Esophagus mucosa (tissue), 1 donor: Measurements from ENCODE around the gene CDC5L. TPM values are rescaled to one million over a fixed set of nuclear protein-coding genes. Genes with fewer than 3 reads are reported as not detected.

Source experiments
- ATAC-seq: fragments of 200-7000 bp; cut with Tn5 transposase; one replicate; pipeline ENCODE4 v1.9.1; 2020
- total RNA-seq: library from RNA; stranded (reverse); gene quantifications from one replicate; pipeline ENCODE4 v1.2.4, GENCODE V29; 2023
- donor health status: DM: yes; HTN: yes; CAD: no.

Gene CDC5L
- total RNA-seq, 1 donor from 2014 or later = 9.9 TPM

- no peak for ATAC-seq
Measured at GRCh38 chr6:44476849-44477248, 89.3 kb downstream of the CDC5L start.

DNA sequence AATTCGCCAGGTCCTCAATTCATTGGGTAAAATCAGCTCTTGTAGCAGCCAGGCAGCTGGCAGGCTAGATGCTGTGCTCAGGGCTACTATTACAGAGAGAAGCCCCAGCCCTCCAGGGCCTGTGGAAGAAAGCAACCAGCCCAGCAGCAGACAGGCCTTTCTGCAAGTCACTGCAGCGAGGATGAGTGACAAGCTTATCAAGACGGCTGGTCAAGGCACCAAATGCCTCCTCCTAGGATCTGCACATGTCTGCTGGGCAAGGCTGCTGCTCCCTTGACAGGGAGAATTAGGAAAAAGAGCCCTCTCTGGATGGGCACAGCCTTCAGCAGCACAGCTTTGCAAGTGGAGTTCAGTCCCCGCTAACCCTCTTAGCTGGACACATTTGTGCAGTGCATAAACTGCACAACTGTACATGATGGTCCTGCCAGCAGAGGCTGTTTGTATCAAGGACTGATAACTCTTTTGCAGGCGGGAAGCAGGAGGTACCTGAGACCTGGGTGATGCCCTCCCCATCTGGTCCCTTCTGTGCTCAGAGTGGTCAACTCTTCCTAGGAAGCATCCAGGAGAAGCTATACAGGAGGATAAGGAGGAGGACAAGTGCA, 89.9 kb downstream of the CDC5L start:
- no peak for ATAC-seq

- ATAC-seq = no peak
Measured at GRCh38 chr6:44478158-44478557, 90.7 kb downstream of the CDC5L start.

DNA sequence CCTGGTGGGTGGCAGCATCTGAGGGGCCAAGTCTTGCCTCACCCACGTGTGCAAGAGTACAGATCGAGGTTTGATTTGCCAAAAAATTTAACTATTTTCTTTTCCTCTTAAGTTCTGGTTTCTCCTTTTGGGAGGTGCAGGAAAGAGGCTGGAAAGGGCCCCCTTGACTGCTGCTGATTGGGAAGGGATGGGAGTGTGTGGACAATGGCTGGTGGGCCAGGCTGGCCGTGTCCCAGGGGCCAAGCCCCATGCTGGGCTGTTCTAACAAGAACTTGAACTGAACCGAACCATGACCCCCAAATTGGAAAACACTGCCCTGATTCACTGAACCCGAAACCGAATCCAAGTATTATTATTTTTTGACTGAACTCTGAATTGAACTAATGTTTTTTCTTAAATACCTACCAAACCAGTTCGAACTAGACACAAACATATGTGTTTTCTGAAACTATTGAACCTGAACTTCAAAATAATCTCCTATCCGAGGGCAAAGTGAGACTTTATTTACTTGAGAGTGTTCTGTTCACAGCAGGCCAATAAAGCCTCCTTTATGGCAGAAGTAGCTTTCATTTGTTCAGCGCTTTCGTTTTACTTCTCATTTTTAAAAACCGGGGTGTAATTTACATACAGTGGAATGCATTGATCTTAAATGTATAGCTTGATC, 91.2 kb downstream of the CDC5L start:
- ATAC-seq = no peak

DNA sequence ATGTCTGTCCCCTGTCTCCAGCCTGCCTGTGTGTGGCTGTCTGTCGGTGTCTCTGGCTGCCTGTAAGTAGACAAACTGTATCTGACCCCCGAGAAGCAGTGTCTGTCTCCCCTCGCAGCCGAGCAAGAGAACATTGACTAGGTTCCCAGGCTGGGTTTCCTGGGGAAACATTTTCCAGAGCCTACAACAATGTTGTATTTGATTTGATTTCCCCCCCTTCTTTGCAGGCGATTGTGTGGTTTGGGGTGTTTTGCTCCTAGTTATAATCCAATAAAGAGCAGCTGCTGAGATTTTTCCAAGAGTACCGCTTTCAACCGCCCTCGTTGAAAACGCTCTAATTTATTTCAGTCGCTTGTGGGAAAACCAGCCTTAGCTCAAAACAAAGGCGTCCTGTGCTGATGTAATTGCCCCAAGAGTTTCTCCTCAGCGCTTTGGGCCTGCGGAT, 92.6 kb downstream of the CDC5L start:
- ATAC-seq = no peak

DNA sequence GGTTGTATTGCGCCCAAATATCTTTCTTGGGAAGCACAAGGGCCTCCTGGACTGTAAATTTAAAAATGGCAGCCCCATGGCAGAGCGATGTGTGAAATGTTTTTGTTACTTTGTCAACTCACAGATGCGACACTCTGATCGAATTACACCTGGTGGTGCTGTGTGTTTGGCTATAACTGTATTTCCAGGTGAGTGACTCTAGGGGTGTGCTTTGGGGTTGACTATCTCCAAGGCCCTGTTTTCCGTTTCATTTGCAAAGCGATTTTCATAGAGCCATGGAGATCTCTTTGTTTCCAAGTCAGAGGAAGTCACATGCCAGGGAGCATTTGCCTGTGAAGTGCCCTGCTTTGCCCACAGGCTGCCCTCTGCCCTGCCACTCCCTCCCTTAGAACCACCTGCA, 93.5 kb downstream of the CDC5L start:
- ATAC-seq = no peak

DNA sequence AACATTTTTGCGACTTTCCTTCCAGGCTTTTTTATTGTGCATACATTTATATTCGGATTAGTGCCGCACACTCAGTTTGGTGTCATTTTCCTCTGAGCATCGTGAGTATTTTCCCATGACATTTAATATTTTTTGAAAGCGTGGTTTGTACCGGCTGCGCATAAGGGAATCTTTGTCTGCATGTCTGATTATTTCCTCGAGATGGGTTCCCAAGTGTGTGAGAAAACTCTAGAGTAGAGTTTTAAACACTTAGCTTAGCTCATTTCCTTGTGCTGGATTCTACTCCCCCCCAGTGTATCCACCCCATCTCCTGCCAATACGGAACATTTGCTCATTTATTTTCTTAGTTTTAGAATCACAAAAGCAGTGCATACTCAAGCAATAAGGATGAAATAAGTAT, 94.3 kb downstream of the CDC5L start:
- no peak for ATAC-seq

DNA sequence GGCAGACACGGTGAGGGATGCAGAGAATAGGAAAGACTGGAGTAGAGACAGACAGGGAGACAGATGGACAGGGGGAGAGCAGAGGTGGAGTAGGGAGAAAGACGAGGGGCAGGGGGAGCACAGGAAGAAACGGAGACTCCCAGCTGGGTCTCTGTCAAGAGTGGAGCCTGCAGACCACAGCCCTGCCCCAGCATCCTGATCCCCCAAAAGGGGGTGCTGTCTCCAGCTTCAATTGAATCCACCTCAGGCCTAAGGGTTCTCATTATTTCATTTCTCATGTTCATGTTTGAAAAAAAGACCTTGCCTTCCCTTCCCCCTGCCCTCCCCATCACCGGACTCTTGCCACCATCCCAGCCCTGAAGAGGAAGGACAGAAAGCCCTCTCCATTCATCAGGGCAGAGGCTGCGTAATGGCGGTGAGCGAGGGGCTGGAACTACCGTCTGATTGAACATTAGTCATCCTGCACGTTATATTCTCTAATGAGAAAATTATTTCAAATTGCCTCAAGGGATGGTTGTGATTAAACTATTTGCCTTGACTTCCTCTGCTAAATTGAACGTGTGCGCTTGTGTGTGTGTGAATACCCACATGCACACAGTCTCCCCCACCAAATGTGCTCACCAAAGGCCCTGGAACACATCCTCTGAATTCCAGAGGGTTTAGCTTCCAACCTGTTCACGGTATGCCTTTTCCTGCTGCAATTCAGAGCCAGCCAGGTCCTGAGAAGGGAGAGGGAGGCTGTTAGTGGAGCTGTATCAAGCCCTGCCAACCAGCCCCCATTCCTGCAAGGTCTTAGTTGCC, 98.3 kb downstream of the CDC5L start:
- ATAC-seq = no peak

GRCh38 chr6:44487002-44487401, 99.5 kb downstream of the CDC5L start:
- ATAC-seq = no peak

GRCh38 chr6:44487586-44487985, 100.1 kb downstream of the CDC5L start:
- no peak for ATAC-seq

- peak; percentile 87 for ATAC-seq
Measured at GRCh38 chr6:44489910-44490604, 102.6 kb downstream of the CDC5L start.

GRCh38 chr6:44493132-44493531, 105.6 kb downstream of the CDC5L start:
- ATAC-seq = no peak

DNA sequence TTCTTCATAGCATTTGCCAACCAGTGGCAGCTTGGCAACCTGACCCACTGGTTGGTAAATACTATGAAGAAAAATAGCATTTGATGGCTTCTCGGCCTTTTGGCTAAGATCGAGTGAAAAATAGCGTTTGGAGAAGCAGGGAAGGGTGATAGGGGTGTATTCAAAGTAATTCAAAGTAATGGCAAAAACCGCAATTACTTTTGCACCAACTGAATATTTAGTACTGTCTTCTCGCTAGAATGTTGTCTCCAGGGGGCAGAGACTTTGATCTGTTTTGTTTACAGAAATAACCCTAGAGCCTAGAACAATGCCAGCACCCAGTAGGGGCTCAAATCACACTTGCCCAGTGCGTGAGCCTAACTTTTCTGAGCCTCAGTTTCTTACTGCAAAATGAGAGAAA, 106.1 kb downstream of the CDC5L start:
- ATAC-seq = no peak

- peak; percentile 49 for ATAC-seq
Measured at GRCh38 chr6:44494011-44494501, 106.5 kb downstream of the CDC5L start.

GRCh38 chr6:44495036-44495901, 107.8 kb downstream of the CDC5L start:
- peak; percentile 31 for ATAC-seq

DNA sequence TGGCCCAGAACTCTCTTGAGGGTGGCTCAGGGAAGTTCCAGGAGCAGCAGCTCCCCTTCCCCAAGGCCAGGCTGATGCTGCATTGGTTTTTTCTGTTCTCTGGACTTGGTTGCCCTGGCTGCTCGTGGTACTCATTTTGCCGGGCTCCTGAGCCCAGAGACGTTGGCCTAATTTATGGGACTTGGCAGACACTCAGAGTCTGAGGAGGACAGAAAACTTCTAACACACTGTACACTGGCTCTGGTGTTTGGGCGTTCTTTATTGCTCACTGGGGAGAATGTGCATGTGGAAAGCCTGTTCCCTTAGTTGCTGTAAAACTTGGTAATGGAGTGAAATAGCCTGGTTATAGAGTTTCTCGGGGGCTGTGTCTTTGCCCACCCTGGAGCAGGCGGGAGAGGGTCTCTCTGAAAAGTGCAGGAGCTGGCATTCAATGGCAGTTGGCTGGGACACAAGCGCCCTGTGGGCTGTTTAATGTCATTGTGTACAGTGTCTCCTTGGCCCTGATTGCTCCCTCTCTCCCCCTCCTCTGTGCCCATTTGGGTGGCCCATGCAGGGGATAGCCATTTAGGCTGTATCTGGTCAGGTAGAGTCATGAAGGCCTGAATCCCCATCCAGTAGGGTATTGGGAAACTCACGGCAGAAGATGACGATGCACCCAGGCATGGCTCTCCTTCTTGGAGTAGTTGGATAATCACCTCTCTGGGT, 109.3 kb downstream of the CDC5L start:
- ATAC-seq = no peak

GRCh38 chr6:44497807-44498206, 110.3 kb downstream of the CDC5L start:
- no peak for ATAC-seq

- no peak for ATAC-seq
Measured at GRCh38 chr6:44498436-44498835, 110.9 kb downstream of the CDC5L start.

GRCh38 chr6:44499609-44500008, 112.1 kb downstream of the CDC5L start:
- no peak for ATAC-seq
